Measurements from ENCODE around the gene CD27.
A peak's percentile ranks its signal among the peaks of the same experiment; 100 is the strongest.

The CD27 gene

DNA sequence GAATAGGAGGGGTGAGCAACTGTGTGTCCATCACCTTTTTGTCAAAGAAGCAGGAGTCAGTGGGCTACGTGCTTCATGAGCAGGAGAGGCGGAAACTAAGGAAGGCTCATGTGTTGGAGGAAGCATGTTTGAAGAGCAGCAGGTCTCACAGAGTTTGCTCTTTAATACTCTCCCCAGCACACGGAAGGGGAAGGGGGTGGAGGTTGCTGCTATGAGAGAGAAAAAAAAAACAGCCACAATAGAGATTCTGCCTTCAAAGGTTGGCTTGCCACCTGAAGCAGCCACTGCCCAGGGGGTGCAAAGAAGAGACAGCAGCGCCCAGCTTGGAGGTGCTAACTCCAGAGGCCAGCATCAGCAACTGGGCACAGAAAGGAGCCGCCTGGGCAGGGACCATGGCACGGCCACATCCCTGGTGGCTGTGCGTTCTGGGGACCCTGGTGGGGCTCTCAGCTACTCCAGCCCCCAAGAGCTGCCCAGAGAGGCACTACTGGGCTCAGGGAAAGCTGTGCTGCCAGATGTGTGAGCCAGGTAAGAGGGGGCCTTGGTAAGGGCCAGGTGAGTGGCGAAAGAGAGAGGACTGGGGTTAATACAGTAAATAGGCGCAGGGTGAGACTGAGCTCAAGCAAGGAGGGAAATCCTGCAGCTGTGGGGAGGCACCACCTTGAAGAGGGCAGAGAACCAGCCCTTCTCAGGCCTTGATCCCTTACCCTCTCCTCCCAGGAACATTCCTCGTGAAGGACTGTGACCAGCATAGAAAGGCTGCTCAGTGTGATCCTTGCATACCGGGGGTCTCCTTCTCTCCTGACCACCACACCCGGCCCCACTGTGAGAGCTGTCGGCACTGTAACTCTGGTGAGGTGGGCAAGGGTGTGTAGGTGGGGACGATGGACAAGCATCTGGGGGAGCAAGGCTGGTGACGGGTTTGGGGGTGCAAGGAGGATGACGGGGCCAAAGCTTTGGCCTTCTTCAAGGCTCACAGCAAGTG lies at the start of gene CD27:
Gene CD27 (plus strand): TSS at position 252 of the 985 bp plus-strand sequence. CDS start 141 bp downstream, at position 393.
- no peak for TF ChIP-seq ZFX (IDR thresholded peaks at IDR 0.05; ENCODE audit: borderline replicate concordance)
- TF ChIP-seq, protein P1, sequence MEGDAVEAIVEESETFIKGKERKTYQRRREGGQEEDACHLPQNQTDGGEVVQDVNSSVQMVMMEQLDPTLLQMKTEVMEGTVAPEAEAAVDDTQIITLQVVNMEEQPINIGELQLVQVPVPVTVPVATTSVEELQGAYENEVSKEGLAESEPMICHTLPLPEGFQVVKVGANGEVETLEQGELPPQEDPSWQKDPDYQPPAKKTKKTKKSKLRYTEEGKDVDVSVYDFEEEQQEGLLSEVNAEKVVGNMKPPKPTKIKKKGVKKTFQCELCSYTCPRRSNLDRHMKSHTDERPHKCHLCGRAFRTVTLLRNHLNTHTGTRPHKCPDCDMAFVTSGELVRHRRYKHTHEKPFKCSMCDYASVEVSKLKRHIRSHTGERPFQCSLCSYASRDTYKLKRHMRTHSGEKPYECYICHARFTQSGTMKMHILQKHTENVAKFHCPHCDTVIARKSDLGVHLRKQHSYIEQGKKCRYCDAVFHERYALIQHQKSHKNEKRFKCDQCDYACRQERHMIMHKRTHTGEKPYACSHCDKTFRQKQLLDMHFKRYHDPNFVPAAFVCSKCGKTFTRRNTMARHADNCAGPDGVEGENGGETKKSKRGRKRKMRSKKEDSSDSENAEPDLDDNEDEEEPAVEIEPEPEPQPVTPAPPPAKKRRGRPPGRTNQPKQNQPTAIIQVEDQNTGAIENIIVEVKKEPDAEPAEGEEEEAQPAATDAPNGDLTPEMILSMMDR (IDR thresholded peaks at IDR 0.05) = no peak
- peak within 1 kb of the TSS; percentile 7; the same call in 1 of the 2 replicates for H3K27ac ChIP-seq

DNA sequence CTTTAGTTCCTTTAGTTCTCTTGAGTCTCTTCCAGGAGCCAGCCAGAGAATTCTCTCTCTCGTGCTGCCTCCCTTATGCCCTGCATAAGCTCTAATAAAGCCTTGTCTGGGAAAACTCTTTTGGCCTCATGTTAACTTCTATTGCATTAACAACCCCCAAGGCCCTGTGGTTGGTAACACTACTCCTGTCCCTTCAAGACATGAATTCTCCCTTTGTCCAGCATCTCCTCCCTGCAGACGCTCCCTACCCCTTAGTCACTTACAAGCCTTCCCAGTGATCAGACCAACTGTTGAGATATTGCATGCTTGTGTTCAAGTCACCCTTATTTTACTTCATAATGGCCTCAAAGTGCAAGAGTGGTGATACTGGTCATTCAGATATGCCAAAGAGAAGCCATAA lies 48.7 kb upstream of the CD27 start:
- no peak overlapping the region for H3K27ac ChIP-seq
- TF ChIP-seq ZFX (IDR thresholded peaks at IDR 0.05; ENCODE audit: borderline replicate concordance) = no peak
- TF ChIP-seq, protein P1 (IDR thresholded peaks at IDR 0.05) = no peak

DNA sequence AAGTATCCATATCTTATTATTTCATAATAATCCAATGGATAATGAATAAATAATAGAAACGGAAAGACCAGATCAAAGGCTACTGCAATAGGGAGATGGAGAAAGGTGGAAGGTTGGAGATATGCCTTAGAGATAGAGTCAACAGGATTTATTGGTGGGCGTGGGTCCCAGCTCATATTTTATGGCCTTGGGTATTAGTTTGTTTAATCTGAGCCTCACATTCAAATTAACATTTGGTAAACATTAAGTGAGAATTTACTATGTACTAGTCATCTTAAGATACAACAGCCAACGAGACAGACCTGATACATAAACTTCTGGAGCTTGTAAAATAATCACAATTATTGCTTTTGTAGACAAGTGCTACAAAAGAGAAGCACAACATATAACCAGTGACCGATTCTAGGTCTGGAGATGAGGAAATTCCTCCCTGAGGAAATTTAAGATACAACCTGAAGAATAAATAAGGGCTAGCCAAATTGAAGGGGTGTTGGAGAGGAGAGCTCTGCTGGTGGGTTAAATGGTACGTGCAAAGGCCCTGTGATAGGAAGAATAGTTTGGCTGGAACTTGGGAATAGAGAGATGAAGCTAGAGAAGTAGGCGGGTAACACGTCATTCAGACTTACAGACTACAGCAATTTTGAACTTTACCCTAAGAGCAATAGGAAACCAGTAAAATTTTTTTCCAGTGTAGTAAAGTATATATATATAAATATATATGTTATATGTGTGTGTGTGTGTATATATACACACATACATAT lies 44.7 kb upstream of the CD27 start:
- TF ChIP-seq, protein P1 (IDR thresholded peaks at IDR 0.05) = no peak
- no peak for TF ChIP-seq ZFX (IDR thresholded peaks at IDR 0.05; ENCODE audit: borderline replicate concordance)
- peak overlapping the region; percentile 27; the same call in 1 of the 2 replicates for H3K27ac ChIP-seq

DNA sequence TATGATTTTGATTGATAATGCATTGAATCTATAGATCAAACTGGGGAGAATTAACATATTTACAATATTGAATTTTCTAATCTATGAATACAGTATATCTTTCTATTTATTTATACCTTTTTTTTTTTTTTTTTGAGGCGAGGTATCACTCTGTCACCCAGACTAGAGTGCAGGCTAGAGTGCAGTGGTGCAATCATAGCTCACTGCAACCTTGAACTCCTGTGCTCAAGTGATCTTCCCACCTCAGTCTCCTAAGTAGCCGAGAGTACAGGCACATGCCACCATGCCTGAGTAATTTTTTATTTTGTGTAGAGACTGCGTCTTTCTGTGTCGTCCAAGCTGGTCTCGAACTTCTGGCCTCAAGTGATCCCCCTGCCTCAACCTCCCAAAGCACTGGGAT lies 40.4 kb upstream of the CD27 start:
- TF ChIP-seq, protein P1 (IDR thresholded peaks at IDR 0.05) = no peak
- TF ChIP-seq ZFX (IDR thresholded peaks at IDR 0.05; ENCODE audit: borderline replicate concordance) = no peak
- H3K27ac ChIP-seq = no peak overlapping the region

DNA sequence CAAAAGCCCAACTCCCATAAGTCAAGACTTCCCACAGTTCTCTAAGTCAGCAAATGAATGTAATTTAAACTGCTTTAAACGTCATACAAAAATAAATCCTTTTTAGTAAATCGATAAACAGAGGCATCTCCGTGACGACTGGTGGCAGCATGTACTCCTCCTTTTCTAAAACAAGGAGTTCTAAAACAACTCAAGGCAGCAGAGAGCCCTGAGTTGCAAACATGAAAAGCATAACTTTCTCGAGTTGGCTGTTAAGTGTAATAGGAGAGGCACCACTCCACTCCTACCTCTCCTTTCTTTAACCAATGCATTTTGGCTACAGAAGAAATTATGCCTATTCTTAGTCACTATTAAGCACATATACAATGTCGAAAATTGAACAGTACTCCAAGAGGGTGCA lies 38.8 kb upstream of the CD27 start:
- no peak overlapping the region for H3K27ac ChIP-seq
- TF ChIP-seq, protein P1 (IDR thresholded peaks at IDR 0.05) = no peak

DNA sequence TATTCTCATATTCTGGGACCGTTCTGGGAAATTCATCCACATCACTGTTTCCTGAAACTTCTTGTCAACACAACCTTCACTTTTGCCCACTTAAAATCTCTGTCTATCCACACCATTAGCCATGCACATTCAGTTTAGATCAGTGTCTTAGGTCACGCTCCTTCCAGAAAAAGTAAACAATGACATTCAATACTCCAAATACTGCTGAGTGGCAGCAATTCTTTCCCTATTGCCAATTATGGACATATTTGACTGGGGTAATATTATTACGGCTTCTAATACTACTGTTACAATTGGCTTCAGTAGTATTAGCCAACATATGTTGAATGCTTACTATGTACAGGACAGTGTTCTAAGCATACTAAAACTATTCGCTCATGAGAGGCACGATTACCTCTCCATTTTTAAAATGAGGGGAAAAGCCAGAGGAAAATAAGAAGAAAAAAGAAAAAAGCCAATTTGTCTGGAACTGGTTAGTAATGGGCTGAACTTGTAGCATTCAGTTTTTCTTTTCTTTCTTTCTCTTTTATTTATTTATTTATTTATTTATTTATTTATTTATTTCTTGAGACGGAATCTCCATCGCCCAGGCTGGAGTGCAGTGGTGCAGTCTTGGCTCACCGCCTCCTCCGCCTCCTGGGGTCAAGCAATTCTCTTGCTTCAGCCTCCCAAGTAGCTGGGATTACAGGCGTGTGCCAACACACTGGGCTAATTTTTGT lies 37.4 kb upstream of the CD27 start:
- H3K27ac ChIP-seq = no peak overlapping the region
- TF ChIP-seq, protein P1 (IDR thresholded peaks at IDR 0.05) = no peak
- no peak for TF ChIP-seq ZFX (IDR thresholded peaks at IDR 0.05; ENCODE audit: borderline replicate concordance)

Measured in 22Rv1 (cell line).